Muscle of leg (tissue), 11 donors: Measurements from ENCODE around the gene MYOZ1. TPM values are rescaled to one million over a fixed set of nuclear protein-coding genes. Genes with fewer than 3 reads are reported as not detected.
"Not testable (repeated sequence)": the region's sequence is repeated elsewhere in the genome, so short reads cannot be mapped to it uniquely, and the experiment has no call there.

Experiments
- DNase-seq: peaks from one replicate; pipeline ENCODE4 v3.0.0; 2013
- H3K27ac ChIP-seq: one replicate; pipeline ENCODE4 v1.5.1; 2013; ENCODE audit warnings: mild to moderate bottlenecking, low read length, control low read depth
- H3K27me3 ChIP-seq: one replicate; pipeline ENCODE4 v1.6.1; 2013; ENCODE audit warnings: low read length; ENCODE audit not compliant: control insufficient read depth, insufficient read depth
- H3K36me3 ChIP-seq: one replicate; pipeline ENCODE4 v1.6.1; 2013; ENCODE audit warnings: low read length; ENCODE audit not compliant: control insufficient read depth, insufficient read depth
- H3K4me1 ChIP-seq: one replicate; pipeline ENCODE4 v1.6.1; 2013; ENCODE audit warnings: low read length; ENCODE audit not compliant: control insufficient read depth, insufficient read depth
- H3K4me3 ChIP-seq: one replicate; pipeline ENCODE4 v1.5.1; 2013; ENCODE audit warnings: low read length, control low read depth
- H3K9me3 ChIP-seq: replicated peaks from 2 replicates; pipeline ENCODE4 v1.6.1; 2013; ENCODE audit warnings: low read depth, low read length; ENCODE audit not compliant: control insufficient read depth
- WGBS: methylation state at CpG from one replicate; pipeline ENCODE4 v1.1.5; 2013; ENCODE audit warnings: missing lambda C conversion rate; ENCODE audit not compliant: insufficient coverage; 5-methylcytosine and 5-hydroxymethylcytosine counted together
- polyA plus RNA-seq, 8 donors: library from polyadenylated mRNA; unstranded; fragments of 120-200 nt; gene quantifications; one replicate each; pipeline versions ENCODE4 v1.2.1 to v1.2.3, GENCODE V29; 2013; ENCODE audit warnings: inconsistent platforms in 1 of 8, low replicate concordance in 1 of 8; ENCODE audit not compliant: insufficient read length in 8 of 8, insufficient read depth in 1 of 8
- total RNA-seq: library from RNA; stranded (reverse); fragments of 120-200 nt; gene quantifications from one replicate; pipeline ENCODE4 v1.2.4, GENCODE V29; 2013

Gene MYOZ1
- total and polyA plus RNA-seq, 9 donors: 201 to 638 (median 501) TPM

- peak overlapping the region; percentile 73 for H3K27ac ChIP-seq
- WGBS: no CpG with 5 or more reads among the region's 1 CpG
- H3K9me3 ChIP-seq: no peaks in the 10 kb centered on the region
- H3K4me3 ChIP-seq: no peak overlapping the region
- DNase-seq: peak; percentile 79
- no peaks in the 10 kb centered on the region for H3K27me3 ChIP-seq
- peaks cover 30% of the 10 kb centered on the region for H3K4me1 ChIP-seq
- peaks cover 23% of the 10 kb centered on the region for H3K36me3 ChIP-seq
Measured at GRCh38 chr10:73635781-73636180, 5.5 kb downstream of the MYOZ1 start.

GRCh38 chr10:73634421-73634820 lies 6.9 kb downstream of the MYOZ1 start:
- no peaks in the 10 kb centered on the region for H3K9me3 ChIP-seq
- peaks cover 30% of the 10 kb centered on the region for H3K4me1 ChIP-seq
- H3K4me3 ChIP-seq: no peak overlapping the region
- no peaks in the 10 kb centered on the region for H3K27me3 ChIP-seq
- H3K27ac ChIP-seq: peak overlapping the region; percentile 65
- peaks cover 19% of the 10 kb centered on the region for H3K36me3 ChIP-seq
- WGBS: 53% methylated on average over 3 of the region's 5 CpGs
- DNase-seq: peak; percentile 55

GRCh38 chr10:73629165-73629564 lies 12.1 kb downstream of the MYOZ1 start:
- WGBS: 93% methylated on average over 4 of the region's 5 CpGs
- Histone ChIP-seq H3K27ac (no peak overlapping the region), H3K4me3 (no peak overlapping the region), H3K4me1 (peaks cover 14% of the 10 kb centered on the region), H3K9me3 (no peaks in the 10 kb centered on the region), H3K36me3 (peaks cover 10% of the 10 kb centered on the region), H3K27me3 (no peaks in the 10 kb centered on the region)
- DNase-seq: no peak

- Histone ChIP-seq H3K36me3 (peaks cover 6% of the 10 kb centered on the region), H3K9me3 (no peaks in the 10 kb centered on the region), H3K4me1 (peaks cover 10% of the 10 kb centered on the region), H3K4me3 (no peak overlapping the region), H3K27me3 (no peaks in the 10 kb centered on the region), H3K27ac (no peak overlapping the region)
- no peak for DNase-seq
- 42% methylated on average over 4 of the region's 7 CpGs for WGBS
Measured at GRCh38 chr10:73628405-73628804, 12.9 kb downstream of the MYOZ1 start.

- WGBS: 100% methylated on average over 3 of the region's 6 CpGs
- Histone ChIP-seq H3K27me3 (no peaks in the 10 kb centered on the region), H3K27ac (no peak overlapping the region), H3K9me3 (no peaks in the 10 kb centered on the region), H3K4me3 (no peak overlapping the region), H3K4me1 (peaks cover 10% of the 10 kb centered on the region), H3K36me3 (peaks cover 4% of the 10 kb centered on the region)
- no peak for DNase-seq
Measured at GRCh38 chr10:73627300-73627699, 14.0 kb downstream of the MYOZ1 start.

- under 1% methylated on average over 34 of the region's 42 CpGs for WGBS
- peak; percentile 100 for DNase-seq
Measured at GRCh38 chr10:73625884-73626752, 15.2 kb downstream of the MYOZ1 start.

GRCh38 chr10:73625004-73625883 lies 16.0 kb downstream of the MYOZ1 start:
- H3K9me3 ChIP-seq: no peaks in the 10 kb centered on the region
- no peaks in the 10 kb centered on the region for H3K27me3 ChIP-seq
- H3K4me3 ChIP-seq: peak overlapping the region; percentile 99
- 0% methylated on average over 32 of the region's 46 CpGs for WGBS
- peak overlapping the region; percentile 90 for H3K27ac ChIP-seq
- peak; percentile 68 for DNase-seq
- peaks cover 10% of the 10 kb centered on the region for H3K4me1 ChIP-seq
- H3K36me3 ChIP-seq: no peaks in the 10 kb centered on the region

More at GRCh38 chr10:73625884-73626752, 15.2 kb downstream of the MYOZ1 start:
- no peaks in the 10 kb centered on the region for H3K9me3 ChIP-seq
- peak overlapping the region; percentile 95 for H3K27ac ChIP-seq
- peaks cover 10% of the 10 kb centered on the region for H3K4me1 ChIP-seq
- H3K4me3 ChIP-seq: peak overlapping the region; percentile 99
- H3K36me3 ChIP-seq: no peaks in the 10 kb centered on the region
- H3K27me3 ChIP-seq: no peaks in the 10 kb centered on the region

- DNase-seq: no peak
- no peak overlapping the region for H3K4me3 ChIP-seq
- H3K4me1 ChIP-seq: peaks cover 9% of the 10 kb centered on the region
- WGBS: 100% methylated on average over 2 of the region's 4 CpGs
- no peak overlapping the region for H3K27ac ChIP-seq
- H3K36me3 ChIP-seq: no peaks in the 10 kb centered on the region
- H3K9me3 ChIP-seq: no peaks in the 10 kb centered on the region
- H3K27me3 ChIP-seq: no peaks in the 10 kb centered on the region
Measured at GRCh38 chr10:73623056-73623455, 18.2 kb downstream of the MYOZ1 start.

GRCh38 chr10:73620974-73621373 lies 20.3 kb downstream of the MYOZ1 start:
- H3K9me3 ChIP-seq, H3K4me3 ChIP-seq, H3K27ac ChIP-seq, DNase-seq, H3K27me3 ChIP-seq, H3K4me1 ChIP-seq, H3K36me3 ChIP-seq: not testable (repeated sequence)
- 81% methylated on average over 3 of the region's 12 CpGs for WGBS

- WGBS: 85% methylated on average over 3 of the region's 8 CpGs
- H3K27ac ChIP-seq, H3K9me3 ChIP-seq, DNase-seq, H3K4me3 ChIP-seq, H3K4me1 ChIP-seq, H3K36me3 ChIP-seq, H3K27me3 ChIP-seq: not testable (repeated sequence)
Measured at GRCh38 chr10:73617143-73617542, 24.1 kb downstream of the MYOZ1 start.
